ENCODE results near the gene NAA10.

NAA10 gene

DNA sequence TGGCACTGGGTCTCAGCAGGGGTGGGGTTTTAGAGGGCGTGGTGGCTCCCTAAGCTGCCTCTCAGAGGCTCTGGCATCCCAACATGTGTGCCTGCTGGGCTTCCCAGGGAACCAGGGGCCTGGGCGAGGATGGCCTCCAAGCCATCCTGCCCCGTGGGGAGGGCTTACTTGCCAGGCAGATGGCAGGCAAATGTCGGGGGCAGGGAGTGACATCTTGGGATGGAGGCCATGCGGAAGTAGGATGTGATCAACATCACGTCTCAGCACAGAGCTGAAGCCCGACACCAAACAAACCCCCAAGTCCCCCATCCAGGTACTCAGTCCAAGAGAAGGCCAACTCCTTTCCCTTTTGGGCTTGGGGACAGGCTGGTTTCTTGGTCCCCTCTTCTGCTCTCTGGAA is 53.6 kb downstream of the NAA10 start:
- DNase-seq, result no peak

DNA sequence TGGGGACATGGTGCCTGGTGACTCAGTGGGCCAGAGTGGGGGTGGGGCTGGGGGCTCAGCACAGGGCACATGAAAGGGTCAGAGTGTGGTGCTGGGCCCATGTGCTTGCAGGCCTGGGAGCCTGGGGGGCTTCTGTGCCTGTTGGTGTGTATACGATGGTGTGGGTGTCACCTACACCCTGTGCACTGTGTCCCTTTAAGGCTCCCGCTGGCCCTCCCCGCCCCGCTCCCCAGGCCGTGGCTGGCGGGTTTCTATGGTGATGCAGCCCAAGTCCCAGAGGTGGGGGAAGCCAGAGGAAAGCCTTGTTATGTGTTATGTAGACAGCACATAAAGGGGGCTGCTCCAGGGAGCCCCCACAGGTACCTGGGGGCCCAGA is 54.4 kb downstream of the NAA10 start:
- no peak for DNase-seq

DNA sequence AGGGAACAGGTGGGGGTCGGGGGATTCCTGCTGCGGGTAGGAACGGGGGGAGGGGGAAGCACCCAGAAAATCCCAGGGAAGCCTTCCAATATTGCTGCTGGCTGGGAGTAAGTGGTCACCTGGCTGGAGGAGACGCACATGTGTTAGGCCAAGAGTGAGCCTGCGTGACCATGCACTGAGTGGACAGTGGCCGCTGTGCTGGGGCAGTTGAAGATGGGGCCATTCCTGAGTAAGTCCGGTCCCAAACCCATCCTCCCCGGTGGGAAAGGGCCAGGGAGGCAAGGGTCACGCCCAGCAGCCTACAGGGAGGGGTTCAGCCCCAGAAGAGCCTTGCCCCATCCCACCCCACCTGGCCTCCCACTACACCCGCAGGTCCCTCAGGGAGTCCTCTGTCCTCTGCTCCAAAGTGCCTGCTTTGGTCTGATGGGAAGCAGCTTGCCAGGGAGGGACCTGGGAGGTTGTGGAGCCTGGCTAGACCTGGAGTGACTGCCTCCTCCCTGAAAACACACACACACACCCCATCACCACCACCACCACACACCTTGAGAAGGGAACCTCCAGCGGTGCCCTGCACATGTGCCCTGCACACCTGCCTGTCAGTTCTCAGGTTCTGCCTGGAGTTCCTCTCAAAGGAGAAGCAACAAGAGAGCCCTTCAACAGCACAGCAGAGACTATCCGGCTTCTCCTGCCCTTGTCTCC is 54.9 kb downstream of the NAA10 start:
- DNase-seq, result no peak
